GM13976 (cell line): ENCODE data around the gene DISC1.

Experiments
- DNase-seq: peaks from one replicate; pipeline ENCODE4 v3.0.0; 2012; ENCODE audit warnings: low spot score
- in situ Hi-C: fragments of 300-500 bp; cut with MboI; formaldehyde crosslinking; loops from one replicate; pipeline ENCODE4 v1.12.0; 2022; ENCODE audit warnings: low sequenced_read_pairs, mixed read lengths, inconsistent platforms; ENCODE audit not compliant: unreplicated experiment
- TF ChIP-seq, protein P1 (sequence below): IDR thresholded peaks from 2 replicates; pipeline ENCODE4 v1.5.1; 2012; ENCODE audit warnings: borderline replicate concordance, mild to moderate bottlenecking; ENCODE audit not compliant: insufficient read depth; ENCODE audit errors: extremely low read depth, missing control alignments, control extremely low read depth

The DISC1 gene

DNA sequence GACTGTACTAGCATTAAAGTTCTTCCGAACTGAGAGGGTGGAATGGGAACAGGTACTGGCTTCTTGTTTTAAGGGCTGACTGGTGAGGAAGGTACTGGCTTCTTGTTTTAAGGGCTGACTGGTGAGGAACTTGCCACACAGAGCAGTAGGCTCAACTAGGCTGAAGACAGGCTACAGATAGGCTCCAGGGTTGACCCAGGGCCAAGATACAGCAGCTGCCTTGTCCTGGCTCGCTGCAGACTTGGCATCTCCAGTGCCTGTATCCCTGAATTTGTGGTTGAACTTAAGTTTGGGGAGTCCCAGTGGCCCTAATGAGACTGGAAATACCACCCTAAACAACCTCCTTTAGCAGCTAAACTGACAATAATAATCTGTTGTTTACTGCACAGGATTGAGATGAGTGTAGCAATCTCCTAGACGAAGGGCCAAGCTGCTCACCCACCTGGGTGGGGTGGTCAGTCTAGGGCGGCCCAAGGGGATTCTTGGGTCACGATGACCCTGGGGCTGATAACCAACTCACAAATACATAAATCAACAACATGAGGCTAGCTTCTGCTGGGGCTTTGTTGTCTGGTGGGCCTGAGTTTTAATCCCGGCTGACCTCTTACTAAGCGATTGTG, 227.1 kb downstream of the DISC1 start:
- DNase-seq, result no peak
- TF ChIP-seq, protein P1, sequence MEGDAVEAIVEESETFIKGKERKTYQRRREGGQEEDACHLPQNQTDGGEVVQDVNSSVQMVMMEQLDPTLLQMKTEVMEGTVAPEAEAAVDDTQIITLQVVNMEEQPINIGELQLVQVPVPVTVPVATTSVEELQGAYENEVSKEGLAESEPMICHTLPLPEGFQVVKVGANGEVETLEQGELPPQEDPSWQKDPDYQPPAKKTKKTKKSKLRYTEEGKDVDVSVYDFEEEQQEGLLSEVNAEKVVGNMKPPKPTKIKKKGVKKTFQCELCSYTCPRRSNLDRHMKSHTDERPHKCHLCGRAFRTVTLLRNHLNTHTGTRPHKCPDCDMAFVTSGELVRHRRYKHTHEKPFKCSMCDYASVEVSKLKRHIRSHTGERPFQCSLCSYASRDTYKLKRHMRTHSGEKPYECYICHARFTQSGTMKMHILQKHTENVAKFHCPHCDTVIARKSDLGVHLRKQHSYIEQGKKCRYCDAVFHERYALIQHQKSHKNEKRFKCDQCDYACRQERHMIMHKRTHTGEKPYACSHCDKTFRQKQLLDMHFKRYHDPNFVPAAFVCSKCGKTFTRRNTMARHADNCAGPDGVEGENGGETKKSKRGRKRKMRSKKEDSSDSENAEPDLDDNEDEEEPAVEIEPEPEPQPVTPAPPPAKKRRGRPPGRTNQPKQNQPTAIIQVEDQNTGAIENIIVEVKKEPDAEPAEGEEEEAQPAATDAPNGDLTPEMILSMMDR, result no peak
- in situ Hi-C loops, result loop anchor here (25.0 kb wide), 1 partner anchor 784 kb away; the partner anchor contains the start of gene SIPA1L2

DNA sequence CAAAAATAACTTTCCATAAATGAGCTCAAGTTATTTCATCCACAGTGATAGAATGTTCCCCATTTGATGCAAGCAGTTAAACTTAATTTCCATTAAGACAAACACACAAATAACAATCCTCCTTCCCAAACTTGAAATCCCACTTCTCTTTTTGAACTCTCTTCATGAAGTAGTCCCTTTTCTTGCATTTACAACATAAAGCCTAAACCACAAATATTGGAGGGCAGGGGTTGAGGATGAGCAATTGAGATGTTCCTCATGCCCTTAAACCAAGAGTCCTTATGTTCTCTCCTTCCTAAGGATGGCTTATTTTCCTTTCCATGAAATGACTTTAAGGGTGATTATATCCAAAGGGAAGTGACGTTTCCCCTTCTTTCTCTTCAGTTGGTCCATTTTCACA, 228.8 kb downstream of the DISC1 start:
- no peak for DNase-seq
- in situ Hi-C loops, result loop anchor here (25.0 kb wide), 1 partner anchor 782 kb away; the partner anchor contains the start of gene SIPA1L2
- TF ChIP-seq, protein P1, result no peak

DNA sequence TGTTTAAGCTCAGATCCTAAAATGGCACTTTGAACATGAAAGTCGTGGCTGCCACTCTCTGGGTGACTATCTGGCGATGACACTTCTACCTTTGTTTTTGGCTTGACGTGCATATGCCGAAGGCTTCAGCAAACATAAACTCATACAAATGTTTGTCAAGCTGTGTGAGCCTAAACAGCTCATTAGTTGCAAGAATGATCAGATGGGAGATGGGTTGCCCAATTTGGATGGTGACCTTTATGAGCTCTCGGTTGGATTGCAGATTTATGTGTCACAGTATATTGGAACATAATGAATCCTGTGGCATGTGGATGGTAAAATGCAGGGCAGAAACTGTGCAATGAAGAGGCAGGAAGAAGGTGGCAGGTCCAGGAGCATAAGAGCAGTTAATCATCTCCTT, 229.3 kb downstream of the DISC1 start:
- TF ChIP-seq, protein P1, result no peak
- in situ Hi-C loops, result loop anchor here (25.0 kb wide), 1 partner anchor 781 kb away; the partner anchor contains the start of gene SIPA1L2
- no peak for DNase-seq

DNA sequence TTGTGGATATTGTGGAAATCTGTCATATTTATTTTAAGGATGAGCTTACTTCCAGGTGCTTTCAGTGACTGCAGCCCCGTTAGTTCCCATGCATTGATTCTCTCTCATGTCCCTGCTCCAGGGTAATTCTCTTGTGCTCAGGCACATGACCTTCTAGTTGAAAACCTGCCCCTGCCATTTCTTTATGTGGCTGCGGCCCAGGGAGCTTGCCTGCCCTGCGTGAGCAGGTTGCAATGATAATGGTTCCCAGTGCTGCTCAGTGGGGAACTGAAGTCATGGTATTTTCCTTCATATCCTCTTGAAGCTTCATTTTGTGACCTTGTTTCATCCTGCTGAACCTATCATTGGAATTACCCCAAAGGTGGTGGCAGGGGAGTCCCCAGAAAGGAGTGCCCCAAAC, 229.8 kb downstream of the DISC1 start:
- in situ Hi-C loops, result loop anchor here (25.0 kb wide), 1 partner anchor 781 kb away; the partner anchor contains the start of gene SIPA1L2

DNA sequence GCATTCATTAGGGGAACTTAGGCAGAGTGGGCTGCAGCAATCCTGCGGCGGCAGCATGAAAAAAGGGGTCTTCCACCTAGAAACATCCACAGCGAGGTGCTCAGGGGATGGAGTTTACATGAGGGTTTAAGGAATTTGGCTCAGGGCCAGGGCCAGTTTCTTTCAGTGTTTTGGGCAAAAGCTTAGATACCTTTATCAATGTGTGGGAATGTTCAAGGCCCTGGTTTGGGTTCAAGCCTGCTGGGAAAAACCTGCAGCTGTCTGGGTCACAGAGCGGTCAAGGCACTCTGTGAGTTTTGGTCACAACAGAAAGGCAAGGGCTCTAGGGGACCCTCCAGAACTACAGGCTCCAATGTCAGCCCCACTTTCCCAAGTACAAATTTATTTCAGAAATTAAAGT, 230.3 kb downstream of the DISC1 start:
- in situ Hi-C loops, result loop anchor here (25.0 kb wide), 1 partner anchor 780 kb away; the partner anchor contains the start of gene SIPA1L2
- DNase-seq, result no peak
- TF ChIP-seq, protein P1, result no peak

More for the DNA sequence above, 229.8 kb downstream of the DISC1 start:
- no peak for DNase-seq
- TF ChIP-seq, protein P1, result no peak

DNA sequence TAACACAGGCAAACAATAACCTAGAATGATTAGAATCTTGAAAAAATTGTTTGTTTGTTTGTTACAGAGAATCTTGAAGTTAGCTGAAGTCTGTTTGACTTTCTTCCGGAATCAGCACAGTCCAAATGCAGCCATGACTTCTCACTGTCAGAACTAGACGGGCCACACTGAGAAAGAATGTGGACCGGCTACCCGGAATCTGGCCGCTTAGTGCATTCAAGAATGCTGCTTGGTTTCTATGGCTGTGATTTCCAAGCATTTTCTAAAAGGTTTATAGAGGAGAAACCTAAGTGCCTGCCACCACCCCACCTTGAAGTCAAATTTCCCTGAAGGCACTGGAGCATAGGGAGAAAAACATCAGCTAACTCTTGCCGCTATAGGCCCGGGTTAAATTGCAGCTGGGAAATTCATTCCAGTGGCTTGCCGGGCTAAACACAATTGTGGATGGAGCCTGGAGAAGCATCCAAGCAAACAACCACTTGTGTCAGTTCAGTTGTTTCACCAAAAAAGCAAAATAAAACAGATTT, 231.1 kb downstream of the DISC1 start:
- in situ Hi-C loops, result loop anchor here (25.0 kb wide), 1 partner anchor 780 kb away; the partner anchor contains the start of gene SIPA1L2
- TF ChIP-seq, protein P1, result no peak
- DNase-seq, result no peak
